ENCODE data around the gene FAM169A. TPM values are rescaled to one million over a fixed set of nuclear protein-coding genes. Genes with fewer than 3 reads are reported as not detected.
"Not testable (repeated sequence)": the region's sequence is repeated elsewhere in the genome, so short reads cannot be mapped to it uniquely, and the experiment has no call there.

Gene FAM169A
- total RNA-seq, 1 experiment from 2014 or later: 17.9 TPM

DNA sequence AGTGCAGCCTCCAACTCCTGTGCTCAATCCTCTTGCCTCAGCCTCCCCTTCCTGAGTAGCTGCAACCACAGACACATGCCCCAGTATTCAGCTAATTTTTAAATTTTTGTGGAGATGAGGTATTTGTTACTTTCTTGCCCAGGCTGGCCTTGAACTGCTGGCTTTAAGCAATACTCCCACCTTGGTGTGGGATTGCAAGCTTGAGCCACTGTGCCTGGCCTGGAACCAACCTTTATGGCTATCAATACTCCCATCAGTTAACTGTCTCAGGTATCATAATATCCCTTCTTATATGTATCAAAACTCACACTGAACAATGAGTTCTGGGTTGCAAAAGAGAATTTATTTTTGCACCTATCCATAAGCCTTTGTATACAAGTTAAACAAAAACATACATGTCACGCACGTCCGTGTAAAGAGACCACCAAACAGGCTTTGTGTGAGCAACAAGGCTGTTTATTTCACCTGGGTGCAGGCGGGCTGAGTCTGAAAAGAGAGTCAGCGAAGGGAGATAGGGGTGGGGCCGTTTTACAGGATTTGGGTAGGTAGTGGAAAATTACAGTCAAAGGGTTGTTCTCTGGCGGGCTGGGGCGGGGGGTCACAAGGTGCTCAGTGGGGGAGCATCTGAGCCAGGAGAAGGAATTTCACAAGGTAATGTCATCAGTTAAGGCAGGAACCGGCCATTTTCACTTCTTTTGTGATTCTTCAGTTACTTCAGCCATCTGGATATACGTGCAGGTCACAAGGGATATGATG lies 16.4 kb upstream of the FAM169A start:
- H3K9me3 ChIP-seq (replicated peaks); H3K36me3 ChIP-seq; H3K4me1 ChIP-seq; H3K27ac ChIP-seq; DNase-seq; H3K4me3 ChIP-seq; H3K27me3 ChIP-seq: not testable (repeated sequence)

DNA sequence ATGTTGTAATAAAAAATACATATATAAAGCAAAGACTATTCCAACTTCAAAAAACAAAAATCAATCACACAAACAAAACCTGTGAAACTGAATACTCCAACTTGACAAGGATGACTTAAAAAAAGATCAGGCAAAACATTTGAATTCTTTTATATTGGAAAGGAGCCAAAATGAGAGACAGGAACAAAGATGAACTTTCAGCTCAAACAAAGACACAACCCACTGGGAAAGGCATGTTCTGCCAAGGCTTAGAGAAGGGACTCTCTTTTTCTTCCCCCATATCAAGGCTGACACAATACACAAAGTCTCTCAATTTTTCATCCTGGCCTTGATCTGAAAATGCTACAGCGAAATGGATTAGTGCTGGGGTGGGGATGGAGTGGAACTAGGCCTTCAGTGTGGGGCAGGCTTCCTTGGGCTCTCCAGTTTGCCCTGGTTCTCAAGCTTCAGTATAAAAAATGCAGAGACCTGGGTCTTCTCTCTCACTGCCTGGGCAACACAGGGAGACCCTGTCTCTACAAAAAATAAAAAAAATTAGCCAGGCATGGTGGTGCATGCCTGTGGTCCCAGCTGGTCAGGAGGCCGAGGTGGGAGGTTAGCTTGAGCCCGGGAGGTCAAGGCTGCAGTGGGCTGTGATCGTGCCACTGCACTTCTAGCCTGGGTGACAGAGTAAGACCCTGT lies 11.6 kb upstream of the FAM169A start:
- DNase-seq: no peak
- Histone ChIP-seq H3K27ac (no peak overlapping the region), H3K9me3 (replicated peaks) (no peaks in the 10 kb centered on the region), H3K36me3 (no peaks in the 10 kb centered on the region), H3K27me3 (no peaks in the 10 kb centered on the region), H3K4me3 (no peak overlapping the region), H3K4me1 (no peaks in the 10 kb centered on the region)

DNA sequence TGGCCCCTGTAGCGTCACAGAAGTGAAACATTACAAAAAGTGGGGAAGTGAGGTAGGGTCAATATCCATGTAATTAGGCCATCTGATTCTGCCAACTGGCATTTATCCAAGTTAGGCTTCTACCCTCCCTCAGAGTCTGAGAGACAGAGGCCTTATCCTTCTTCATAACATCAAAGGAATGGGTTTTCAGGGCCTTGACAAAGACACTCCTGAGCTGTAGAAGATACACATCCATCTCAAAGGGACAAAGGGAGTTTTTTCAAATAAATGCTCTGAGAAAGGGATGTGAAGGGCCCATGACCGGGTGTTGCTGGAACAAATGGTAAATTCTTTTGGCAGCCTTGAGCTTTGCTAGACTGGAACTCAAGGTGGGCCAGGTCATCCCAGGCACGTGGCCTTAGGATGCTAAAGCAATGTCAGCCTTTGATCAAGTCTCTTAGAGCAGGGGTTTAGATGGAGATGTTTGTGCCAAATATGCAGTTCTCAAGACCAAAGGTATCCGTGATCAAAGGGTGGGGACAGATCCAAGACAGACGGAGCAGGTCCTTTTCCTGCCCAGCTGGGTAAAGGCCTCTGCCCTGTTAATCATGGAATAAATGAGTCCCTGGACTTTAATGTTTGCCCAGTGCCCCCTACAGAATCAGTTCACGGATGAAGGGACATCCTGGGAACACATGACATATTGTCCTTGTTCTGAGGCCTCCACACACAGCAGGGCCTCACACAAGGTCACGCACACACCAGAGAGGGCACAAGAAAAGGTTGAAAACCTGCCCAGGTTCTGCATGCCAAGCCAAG lies 10.0 kb upstream of the FAM169A start:
- Histone ChIP-seq H3K4me1 (no peaks in the 10 kb centered on the region), H3K27me3 (no peaks in the 10 kb centered on the region), H3K36me3 (no peaks in the 10 kb centered on the region), H3K9me3 (replicated peaks) (no peaks in the 10 kb centered on the region), H3K27ac (no peak overlapping the region), H3K4me3 (no peak overlapping the region)
- DNase-seq: no peak

DNA sequence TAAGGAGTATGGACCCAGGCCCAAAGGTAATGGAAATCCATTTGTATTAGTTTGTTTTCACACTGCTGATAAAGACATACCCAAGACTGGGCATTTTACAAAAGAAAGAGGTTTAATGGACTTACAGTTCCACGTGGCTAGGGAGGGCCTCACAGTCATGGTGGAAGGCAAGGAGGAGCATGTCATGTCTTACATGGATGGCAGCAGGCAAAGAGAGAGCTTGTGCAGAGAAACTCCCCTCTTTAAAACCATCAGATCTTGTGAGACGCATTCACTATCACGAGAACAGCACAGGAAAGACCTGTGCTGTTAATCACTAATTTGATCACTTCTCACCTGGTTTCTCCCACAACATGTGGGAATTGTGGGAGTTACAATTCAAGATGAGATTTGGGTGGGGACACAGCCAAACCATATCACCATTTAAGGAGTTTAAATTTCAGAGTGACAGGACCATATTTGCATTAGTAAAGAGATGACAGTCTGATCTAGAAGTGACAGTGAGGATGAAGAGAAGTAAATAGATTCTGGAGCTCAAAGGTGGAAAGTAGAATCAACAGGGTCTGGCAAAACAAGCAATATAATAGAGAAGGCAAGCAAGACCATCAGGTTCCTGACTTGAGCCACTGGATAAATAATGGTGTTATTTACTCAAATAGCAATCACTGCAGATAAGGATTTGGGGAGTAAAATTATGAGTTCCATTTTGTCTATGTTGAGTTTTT lies 7.5 kb upstream of the FAM169A start:
- H3K27me3 ChIP-seq: no peaks in the 10 kb centered on the region
- no peak for DNase-seq
- H3K36me3 ChIP-seq: no peaks in the 10 kb centered on the region
- H3K4me3 ChIP-seq: no peak overlapping the region
- no peak overlapping the region for H3K27ac ChIP-seq
- H3K4me1 ChIP-seq: peaks cover 14% of the 10 kb centered on the region; the same call in 1 of the 2 replicates
- H3K9me3 ChIP-seq (replicated peaks): no peaks in the 10 kb centered on the region

DNA sequence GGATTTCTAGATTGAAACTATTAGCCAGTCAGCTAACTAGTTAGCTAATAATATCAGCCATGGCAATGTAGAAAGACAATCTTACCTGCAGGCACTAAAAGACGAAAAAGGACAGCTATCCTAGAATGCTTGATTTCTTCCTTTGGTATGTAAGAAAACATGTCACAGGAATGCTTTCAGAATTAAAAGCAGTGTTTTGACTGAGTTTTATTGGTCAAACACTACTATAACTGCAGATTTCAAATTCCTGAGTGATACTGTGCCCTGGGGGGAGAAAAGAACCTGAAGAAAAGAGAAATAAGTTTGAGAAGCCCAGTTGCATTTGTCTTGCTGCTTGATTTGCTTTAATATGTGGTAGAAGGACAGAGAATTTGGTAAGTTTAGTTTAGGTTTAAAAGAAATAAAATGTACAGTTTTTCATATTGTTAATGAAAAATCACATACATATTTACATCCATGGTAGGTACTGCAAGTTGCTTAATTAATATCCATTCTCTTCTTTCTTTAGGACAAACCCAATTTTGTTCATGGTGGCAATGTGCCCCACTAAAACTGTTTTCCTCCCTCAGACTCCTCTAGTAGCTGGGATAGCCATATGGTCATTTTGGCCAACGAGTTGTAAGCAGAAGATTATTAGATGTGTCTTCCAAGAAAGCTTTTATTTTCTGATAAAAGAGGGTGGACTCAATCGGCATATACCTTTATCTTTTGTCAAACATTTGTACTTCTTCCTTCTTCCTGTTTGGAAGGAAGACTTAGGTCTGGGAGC lies 4.3 kb upstream of the FAM169A start:
- Histone ChIP-seq H3K27ac (no peak overlapping the region), H3K9me3 (replicated peaks) (no peaks in the 10 kb centered on the region), H3K4me1 (peaks cover 20% of the 10 kb centered on the region; the same call in 1 of the 2 replicates), H3K27me3 (no peaks in the 10 kb centered on the region), H3K4me3 (no peak overlapping the region), H3K36me3 (no peaks in the 10 kb centered on the region)
- DNase-seq: no peak

DNA sequence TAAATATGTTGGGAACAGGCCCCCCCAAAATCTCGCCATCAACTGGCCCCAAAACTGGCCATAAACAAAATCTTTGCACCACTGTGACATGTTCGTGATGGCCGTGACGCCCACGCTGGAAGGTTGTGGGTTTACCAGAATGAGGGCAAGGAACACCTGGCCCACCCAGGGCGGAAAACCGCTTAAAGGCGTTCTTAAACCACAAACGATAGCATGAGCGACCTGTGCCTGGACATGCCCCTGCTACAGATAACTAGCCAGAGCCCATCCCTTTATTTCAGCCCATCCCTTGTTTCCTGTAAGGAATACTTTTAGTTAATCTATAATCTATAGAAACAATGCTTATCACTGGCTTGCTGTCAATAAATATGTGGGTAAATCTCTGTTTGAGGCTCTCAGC lies 3.2 kb upstream of the FAM169A start:
- H3K4me1 ChIP-seq: peaks cover 20% of the 10 kb centered on the region; the same call in 1 of the 2 replicates
- not testable (repeated sequence) for H3K36me3 ChIP-seq; H3K27me3 ChIP-seq; H3K27ac ChIP-seq; H3K9me3 ChIP-seq (replicated peaks); H3K4me3 ChIP-seq
- peak; percentile 27 to 46 for DNase-seq

DNA sequence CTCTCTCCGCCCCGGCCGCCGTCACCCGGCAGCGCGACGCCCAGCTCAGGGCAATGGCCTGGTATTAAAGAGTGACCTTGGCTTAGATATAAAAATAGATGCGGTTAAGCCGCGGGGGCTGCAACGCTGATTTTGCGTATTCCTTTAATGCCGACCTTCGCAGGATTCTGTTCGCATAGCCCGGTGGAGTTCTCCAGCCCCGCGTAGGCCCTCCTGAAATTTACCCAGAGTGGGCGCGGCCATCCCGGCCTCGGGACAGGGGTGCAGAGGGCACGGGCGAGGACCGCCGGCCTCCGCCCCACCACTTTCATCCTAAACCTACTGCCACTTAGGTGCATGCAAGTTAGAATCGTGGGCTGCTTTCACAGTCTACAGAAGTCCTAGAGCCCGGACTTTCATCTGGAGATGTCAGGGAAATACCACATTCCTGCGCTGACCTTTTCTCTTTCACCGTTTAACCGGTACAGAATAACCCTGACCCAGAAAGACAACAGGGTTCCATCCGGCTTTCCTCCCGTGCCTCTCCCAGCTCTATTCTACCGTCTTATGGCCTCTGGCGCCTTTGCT lies 492 bp upstream of the FAM169A start:
- Histone ChIP-seq H3K9me3 (replicated peaks) (no peaks in the 10 kb centered on the region), H3K27me3 (no peaks in the 10 kb centered on the region), H3K4me1 (peaks cover 20% of the 10 kb centered on the region; the same call in 1 of the 2 replicates), H3K4me3 (peak overlapping the region; percentile 87), H3K36me3 (no peaks in the 10 kb centered on the region), H3K27ac (no peak overlapping the region)
- peak; percentile 26 to 29 for DNase-seq

DNA sequence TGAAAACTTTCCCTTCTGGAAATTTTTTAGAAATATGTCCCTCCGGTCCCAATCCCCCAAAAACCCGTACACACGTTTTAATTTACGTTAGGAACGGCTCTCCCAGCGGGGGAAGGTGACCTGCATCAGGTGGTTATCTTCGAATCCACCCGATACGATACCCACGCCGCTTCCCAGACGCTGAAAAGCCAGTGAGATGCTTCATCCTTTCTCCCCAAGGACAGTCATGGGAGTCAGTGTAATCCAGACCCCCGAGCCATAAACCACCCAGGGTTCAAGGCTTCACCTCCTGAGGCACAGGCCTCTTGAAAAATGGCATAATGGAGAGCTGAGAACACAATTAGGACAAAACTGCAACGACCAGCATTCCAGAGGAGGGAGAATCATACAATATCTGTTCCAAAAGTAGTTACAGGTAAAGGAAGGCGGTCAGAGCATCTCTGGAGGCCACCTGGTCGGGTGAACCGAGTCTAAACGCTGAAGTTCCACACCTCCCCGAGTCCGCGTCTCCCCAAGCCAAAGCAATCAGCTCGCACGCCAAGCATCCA lies 857 bp downstream of the FAM169A start:
- H3K9me3 ChIP-seq (replicated peaks): no peaks in the 10 kb centered on the region
- peak overlapping the region; percentile 26; the same call in 1 of the 2 replicates for H3K27ac ChIP-seq
- no peaks in the 10 kb centered on the region for H3K36me3 ChIP-seq
- H3K4me3 ChIP-seq: peak overlapping the region; percentile 87
- DNase-seq: peak; percentile 6 to 32
- H3K4me1 ChIP-seq: peaks cover 20% of the 10 kb centered on the region; the same call in 1 of the 2 replicates
- H3K27me3 ChIP-seq: no peaks in the 10 kb centered on the region

DNA sequence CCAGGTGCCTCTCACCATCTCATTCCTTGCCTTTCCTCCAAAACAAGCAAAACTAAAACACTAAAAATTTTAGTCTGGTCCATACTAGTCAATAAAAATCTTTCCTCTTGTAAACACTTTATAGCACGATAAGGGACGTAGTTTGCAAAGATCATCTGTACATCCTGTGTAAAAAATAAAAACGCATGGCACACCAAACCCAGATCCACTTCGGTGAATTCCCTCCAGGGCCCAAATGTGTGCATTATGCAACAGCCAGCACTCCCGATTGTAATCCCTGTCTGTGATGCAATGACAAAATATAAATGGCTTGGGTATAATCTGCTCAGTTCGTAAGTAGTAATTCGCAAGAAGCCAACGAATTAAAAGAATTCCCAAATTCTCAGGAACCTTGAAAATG lies 1.4 kb downstream of the FAM169A start:
- no peaks in the 10 kb centered on the region for H3K36me3 ChIP-seq
- H3K4me3 ChIP-seq: peak overlapping the region; percentile 87
- DNase-seq: no peak
- no peaks in the 10 kb centered on the region for H3K9me3 ChIP-seq (replicated peaks)
- peaks cover 16% of the 10 kb centered on the region; the same call in 1 of the 2 replicates for H3K4me1 ChIP-seq
- H3K27me3 ChIP-seq: no peaks in the 10 kb centered on the region
- H3K27ac ChIP-seq: no peak overlapping the region

DNA sequence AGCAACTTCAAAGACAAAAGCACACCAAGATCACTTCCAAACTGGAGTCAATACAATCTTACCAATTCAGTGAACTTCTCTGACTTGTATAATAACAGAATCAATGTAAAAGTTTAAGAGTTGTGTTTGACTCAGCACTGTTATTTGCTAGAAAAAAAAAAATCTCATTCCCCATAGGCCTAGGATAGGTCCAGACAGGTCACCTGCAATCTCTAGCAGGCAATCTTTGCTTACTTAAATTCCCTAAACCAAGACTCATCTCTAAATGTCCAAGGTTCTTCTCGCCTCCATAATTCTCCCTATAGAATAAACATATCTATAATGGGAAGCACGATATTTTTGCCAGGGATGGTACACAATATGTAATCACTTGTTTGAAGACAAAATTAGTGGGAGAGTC lies 2.5 kb downstream of the FAM169A start:
- Histone ChIP-seq H3K4me3 (no peak overlapping the region), H3K4me1 (peaks cover 7% of the 10 kb centered on the region; the same call in 1 of the 2 replicates), H3K9me3 (replicated peaks) (no peaks in the 10 kb centered on the region), H3K36me3 (no peaks in the 10 kb centered on the region), H3K27me3 (no peaks in the 10 kb centered on the region), H3K27ac (no peak overlapping the region)
- DNase-seq: no peak

DNA sequence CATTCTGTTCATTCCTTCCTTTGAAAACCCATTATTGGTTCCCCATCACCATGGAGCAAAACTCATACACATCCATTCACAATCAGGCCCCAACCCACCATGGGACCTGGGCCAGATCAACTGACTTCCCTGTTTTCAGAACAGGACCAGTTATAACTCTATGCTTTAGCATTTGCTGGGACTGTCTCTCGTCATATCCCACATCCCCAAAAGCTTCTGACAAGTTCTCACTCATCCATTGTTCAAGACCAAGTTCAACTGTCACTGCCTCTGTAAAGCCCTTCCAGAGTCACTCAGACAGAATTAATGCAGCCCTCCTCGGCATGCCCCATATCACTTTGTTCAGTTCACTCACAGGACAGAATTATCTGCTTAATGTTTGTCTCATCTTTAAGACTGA lies 4.0 kb downstream of the FAM169A start:
- H3K27ac ChIP-seq: no peak overlapping the region
- no peaks in the 10 kb centered on the region for H3K9me3 ChIP-seq (replicated peaks)
- no peaks in the 10 kb centered on the region for H3K27me3 ChIP-seq
- no peaks in the 10 kb centered on the region for H3K36me3 ChIP-seq
- no peak overlapping the region for H3K4me3 ChIP-seq
- no peak for DNase-seq
- H3K4me1 ChIP-seq: peaks cover 4% of the 10 kb centered on the region; the same call in 1 of the 2 replicates

DNA sequence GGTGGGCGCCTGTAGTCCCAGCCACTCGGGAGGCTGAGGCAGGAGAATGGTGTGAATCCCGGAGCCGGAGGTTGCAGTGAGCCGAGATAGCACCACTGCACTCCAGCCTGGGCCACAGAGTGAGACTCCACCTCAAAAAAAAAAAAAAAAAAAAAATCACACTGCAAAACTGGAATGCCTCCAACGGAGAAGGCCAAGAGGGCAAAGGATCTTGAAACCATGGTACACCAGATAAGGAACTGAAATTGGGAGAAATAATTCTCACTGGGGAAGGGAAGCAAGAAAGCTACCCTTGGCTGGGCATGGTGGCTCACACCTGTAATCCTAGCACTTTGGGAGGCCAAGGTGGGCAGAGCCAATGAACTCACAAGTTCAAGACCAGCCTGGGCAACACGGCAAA lies 9.2 kb downstream of the FAM169A start:
- not testable (repeated sequence) for H3K36me3 ChIP-seq; H3K9me3 ChIP-seq (replicated peaks); H3K27me3 ChIP-seq; DNase-seq; H3K4me1 ChIP-seq; H3K4me3 ChIP-seq; H3K27ac ChIP-seq

DNA sequence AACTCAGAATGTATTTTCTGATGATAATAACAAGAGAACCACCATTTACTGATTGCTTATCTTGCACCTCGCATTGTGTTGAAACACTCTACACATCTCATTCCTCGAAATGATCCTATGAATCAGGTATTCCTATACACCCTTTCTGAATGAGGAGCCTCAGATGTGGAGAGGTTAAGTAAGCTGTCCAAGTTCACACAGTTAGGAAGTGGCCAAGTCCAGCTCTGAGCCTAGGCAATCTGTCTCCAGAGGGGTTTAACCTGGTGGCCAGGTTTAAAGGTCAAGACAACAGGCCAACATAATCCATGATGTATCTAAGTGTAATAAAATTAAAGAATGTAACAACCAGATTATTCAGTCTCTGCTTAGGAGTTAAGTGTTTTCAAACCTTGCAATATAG lies 12.9 kb downstream of the FAM169A start:
- no peak for DNase-seq
- H3K27ac ChIP-seq: no peak overlapping the region
- no peaks in the 10 kb centered on the region for H3K36me3 ChIP-seq
- H3K4me3 ChIP-seq: no peak overlapping the region
- H3K9me3 ChIP-seq (replicated peaks): no peaks in the 10 kb centered on the region
- H3K27me3 ChIP-seq: no peaks in the 10 kb centered on the region
- no peaks in the 10 kb centered on the region for H3K4me1 ChIP-seq
